Ascending aorta (tissue), 2 donors: ENCODE data around the gene VAV1. TPM values are rescaled to one million over a fixed set of nuclear protein-coding genes. Genes with fewer than 3 reads are reported as not detected.

ENCODE experiments used
- DNase-seq, 2 donors: peaks; one replicate each; pipeline ENCODE4 v3.0.0-alpha.2; 2019; ENCODE audit warnings: low spot score in 2 of 2
- H3K27ac ChIP-seq, 2 donors: fragments of 200-600 bp; sonication (generic); one replicate each; pipeline ENCODE4 v1.5.1; 2016 to 2017; ENCODE audit warnings: mild to moderate bottlenecking in 1 of 2
- H3K27me3 ChIP-seq: fragments of 200-600 bp; sonication (generic); one replicate; pipeline ENCODE4 v1.5.1; 2017
- H3K36me3 ChIP-seq, 2 donors: fragments of 200-600 bp; sonication (generic); one replicate each; pipeline ENCODE4 v1.5.1; 2016
- H3K4me1 ChIP-seq, 2 donors: fragments of 200-600 bp; sonication (generic); one replicate each; pipeline ENCODE4 v1.5.1; 2016 to 2017; ENCODE audit warnings: mild to moderate bottlenecking in 1 of 2
- H3K4me3 ChIP-seq, 2 donors: fragments of 200-600 bp; sonication (generic); one replicate each; pipeline ENCODE4 v1.5.1; 2016 to 2017; ENCODE audit warnings: mild to moderate bottlenecking in 1 of 2
- H3K9me3 ChIP-seq, 2 donors: fragments of 200-600 bp; sonication (generic); one replicate each; pipeline ENCODE4 v1.5.1; 2016
- intact Hi-C: fragments of 100-400 bp; cut with DNase I; formaldehyde crosslinking; loops from one replicate; pipeline ENCODE4 v1.15.1; 2023
- total RNA-seq: library from RNA; depleted of rRNA; stranded (reverse); fragments of >200 nt; gene quantifications from one replicate; pipeline ENCODE4 v1.1.0, GENCODE V29; 2016
- TF ChIP-seq, protein P1 (sequence below), 3 experiments: fragments of 200-600 bp in 2 of 3; fragments of 450-650 bp in 1 of 3; sonication (generic) in 2 of 3; IDR thresholded peaks; one replicate each; pipeline ENCODE4 v1.5.1; 2016 to 2019; ENCODE audit warnings: antibody characterized with exemption in 3 of 3, mild to moderate bottlenecking in 1 of 3, moderate library complexity in 1 of 3

The VAV1 gene
- total RNA-seq, 1 donor from 2014 or later = 4.4 TPM

DNA sequence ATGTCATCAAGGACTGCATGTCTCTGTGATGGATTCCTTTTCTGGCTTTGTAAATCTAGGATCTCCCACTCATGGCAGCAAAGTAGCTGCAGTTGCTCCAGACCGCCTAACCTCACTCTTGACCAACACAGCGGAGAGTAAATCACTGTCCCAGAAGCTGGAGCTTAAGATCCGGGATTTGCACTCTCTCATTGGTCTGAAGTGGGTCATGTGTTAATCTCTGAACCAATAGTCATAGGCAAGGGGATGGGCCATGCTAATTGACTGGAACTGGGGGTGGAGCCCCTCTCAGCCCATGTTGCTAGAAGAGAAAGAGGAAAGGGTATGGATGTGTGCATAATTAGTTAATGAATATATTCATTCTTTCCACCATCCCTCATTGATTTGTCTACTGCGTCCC, 34.0 kb downstream of the VAV1 start:
- TF ChIP-seq, protein P1, sequence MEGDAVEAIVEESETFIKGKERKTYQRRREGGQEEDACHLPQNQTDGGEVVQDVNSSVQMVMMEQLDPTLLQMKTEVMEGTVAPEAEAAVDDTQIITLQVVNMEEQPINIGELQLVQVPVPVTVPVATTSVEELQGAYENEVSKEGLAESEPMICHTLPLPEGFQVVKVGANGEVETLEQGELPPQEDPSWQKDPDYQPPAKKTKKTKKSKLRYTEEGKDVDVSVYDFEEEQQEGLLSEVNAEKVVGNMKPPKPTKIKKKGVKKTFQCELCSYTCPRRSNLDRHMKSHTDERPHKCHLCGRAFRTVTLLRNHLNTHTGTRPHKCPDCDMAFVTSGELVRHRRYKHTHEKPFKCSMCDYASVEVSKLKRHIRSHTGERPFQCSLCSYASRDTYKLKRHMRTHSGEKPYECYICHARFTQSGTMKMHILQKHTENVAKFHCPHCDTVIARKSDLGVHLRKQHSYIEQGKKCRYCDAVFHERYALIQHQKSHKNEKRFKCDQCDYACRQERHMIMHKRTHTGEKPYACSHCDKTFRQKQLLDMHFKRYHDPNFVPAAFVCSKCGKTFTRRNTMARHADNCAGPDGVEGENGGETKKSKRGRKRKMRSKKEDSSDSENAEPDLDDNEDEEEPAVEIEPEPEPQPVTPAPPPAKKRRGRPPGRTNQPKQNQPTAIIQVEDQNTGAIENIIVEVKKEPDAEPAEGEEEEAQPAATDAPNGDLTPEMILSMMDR (IDR thresholded peaks at IDR 0.05) = no peak
- Histone ChIP-seq H3K27me3 (no peaks in the 10 kb centered on the region), H3K36me3 (no peaks in the 10 kb centered on the region), H3K9me3 (no peaks in the 10 kb centered on the region), H3K4me3 (no peak overlapping the region), H3K27ac (no peak overlapping the region), H3K4me1 (peaks cover 0 to 2% of the 10 kb centered on the region in 2 donors)
- intact Hi-C loops = no loop called here
- DNase-seq = no peak

DNA sequence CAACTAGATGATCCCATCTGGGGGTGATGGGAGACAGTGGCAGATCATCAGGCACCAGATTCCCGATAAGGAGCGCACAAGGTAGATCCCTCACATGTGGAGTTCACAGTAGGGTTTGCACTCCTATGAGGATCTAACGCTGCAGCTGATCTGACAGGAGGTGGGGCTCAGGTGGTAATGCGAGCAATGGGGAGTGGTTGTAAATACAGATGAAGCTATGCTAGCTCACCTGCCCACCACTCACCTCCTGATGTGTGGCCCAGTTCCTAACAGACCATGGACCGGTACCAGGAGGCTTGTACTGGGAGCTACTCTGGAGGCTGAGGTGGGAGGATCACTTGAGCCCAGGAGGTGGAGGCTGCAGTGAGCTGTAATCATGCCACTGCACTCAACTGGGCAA, 34.8 kb downstream of the VAV1 start:
- H3K36me3 ChIP-seq = no peaks in the 10 kb centered on the region
- intact Hi-C loops = no loop called here
- no peak overlapping the region for H3K27ac ChIP-seq
- no peak for DNase-seq
- no peak overlapping the region for H3K4me3 ChIP-seq
- H3K9me3 ChIP-seq = no peaks in the 10 kb centered on the region
- TF ChIP-seq, protein P1 (IDR thresholded peaks at IDR 0.05) = no peak
- H3K4me1 ChIP-seq = no peaks in the 10 kb centered on the region
- no peaks in the 10 kb centered on the region for H3K27me3 ChIP-seq

DNA sequence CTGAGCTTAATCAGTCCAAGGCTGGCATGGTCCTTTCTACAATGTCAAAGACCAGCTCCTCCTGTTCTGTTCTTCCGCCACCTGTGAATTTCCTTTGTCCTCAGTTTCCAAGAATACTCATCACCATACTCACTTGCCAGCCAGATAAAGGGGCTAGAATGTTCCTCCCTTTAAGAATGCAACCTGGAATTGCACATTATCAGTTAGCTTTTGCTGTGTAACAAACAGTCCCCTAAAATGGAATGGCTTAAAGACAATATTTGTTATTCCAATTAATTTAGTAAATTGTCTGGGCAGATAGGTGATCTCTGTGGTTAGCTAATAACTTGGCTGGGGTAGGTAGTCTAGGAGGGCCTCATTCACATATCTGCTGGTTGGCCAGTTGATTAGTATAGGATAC, 36.0 kb downstream of the VAV1 start:
- no peak overlapping the region for H3K27ac ChIP-seq
- H3K27me3 ChIP-seq = no peaks in the 10 kb centered on the region
- H3K4me1 ChIP-seq = no peaks in the 10 kb centered on the region
- intact Hi-C loops = no loop called here
- H3K36me3 ChIP-seq = no peaks in the 10 kb centered on the region
- no peaks in the 10 kb centered on the region for H3K9me3 ChIP-seq
- TF ChIP-seq, protein P1 (IDR thresholded peaks at IDR 0.05) = no peak
- no peak overlapping the region for H3K4me3 ChIP-seq
- no peak for DNase-seq

DNA sequence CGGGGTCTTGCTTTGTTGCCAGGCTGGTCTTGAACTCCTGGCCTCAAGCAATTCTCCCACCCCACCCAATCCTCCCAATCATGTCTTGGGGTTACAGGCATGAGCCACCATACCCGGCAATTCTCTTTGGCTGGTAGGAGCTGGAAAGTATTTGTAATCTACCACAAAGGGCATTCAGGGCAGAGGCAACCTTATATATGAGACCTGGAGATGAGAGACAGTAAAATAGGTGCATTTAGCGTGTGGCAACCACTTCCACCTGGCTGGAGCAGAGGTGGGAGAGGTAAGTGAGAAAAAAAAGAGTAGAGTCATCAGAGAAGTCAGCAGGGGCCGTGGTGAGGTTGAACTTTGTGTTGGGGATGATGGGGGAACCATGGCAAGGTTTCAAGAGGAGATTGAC, 36.8 kb downstream of the VAV1 start:
- H3K27ac ChIP-seq = no peak overlapping the region
- no peak overlapping the region for H3K4me3 ChIP-seq
- no peaks in the 10 kb centered on the region for H3K4me1 ChIP-seq
- TF ChIP-seq, protein P1 (IDR thresholded peaks at IDR 0.05) = no peak
- no peaks in the 10 kb centered on the region for H3K36me3 ChIP-seq
- intact Hi-C loops = no loop called here
- no peak for DNase-seq
- no peaks in the 10 kb centered on the region for H3K27me3 ChIP-seq
- no peaks in the 10 kb centered on the region for H3K9me3 ChIP-seq

DNA sequence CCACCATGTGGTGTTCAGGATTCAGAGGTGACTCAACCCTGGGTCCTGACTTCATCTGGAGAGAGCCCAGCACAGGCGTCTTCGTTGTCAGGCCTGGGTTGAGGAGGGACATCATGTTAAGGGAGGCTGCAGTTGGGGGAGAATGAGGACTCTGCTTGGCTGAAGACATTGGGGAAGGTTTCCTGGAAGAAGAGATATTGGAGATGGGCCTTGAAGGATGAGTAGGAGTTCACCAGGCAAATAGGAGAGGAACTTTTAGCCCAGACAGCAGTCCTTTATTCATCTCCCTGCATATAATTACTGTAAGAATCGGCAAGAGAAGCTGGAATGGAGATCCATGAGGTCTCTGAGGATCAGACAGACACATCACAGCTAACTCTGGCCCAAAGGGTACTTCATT, 38.9 kb downstream of the VAV1 start:
- no peak overlapping the region for H3K4me3 ChIP-seq
- H3K27ac ChIP-seq = no peak overlapping the region
- no peaks in the 10 kb centered on the region for H3K27me3 ChIP-seq
- TF ChIP-seq, protein P1 (IDR thresholded peaks at IDR 0.05) = no peak
- no peak for DNase-seq
- intact Hi-C loops = no loop called here
- H3K9me3 ChIP-seq = no peaks in the 10 kb centered on the region
- H3K36me3 ChIP-seq = no peaks in the 10 kb centered on the region
- no peaks in the 10 kb centered on the region for H3K4me1 ChIP-seq

DNA sequence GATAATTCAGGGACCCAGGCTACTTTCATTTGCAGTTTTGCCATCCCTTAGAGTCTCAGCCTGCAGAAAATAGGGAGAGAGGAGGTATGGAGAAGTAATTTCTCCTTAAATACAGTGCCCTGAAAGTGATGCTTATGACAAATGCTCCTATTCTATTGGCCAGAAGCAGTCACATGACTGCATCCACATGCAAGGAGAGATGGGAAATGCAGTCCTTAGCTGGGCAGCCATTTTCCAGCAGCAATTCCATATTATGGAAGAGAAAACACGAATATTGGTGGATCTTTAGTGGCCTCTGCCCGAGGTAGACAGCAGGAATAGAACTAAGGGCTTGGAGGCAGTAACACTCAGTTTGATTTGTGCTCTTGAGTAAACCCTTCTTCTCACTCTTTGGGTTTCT, 39.4 kb downstream of the VAV1 start:
- intact Hi-C loops = no loop called here
- H3K9me3 ChIP-seq = no peaks in the 10 kb centered on the region
- DNase-seq = no peak
- no peaks in the 10 kb centered on the region for H3K36me3 ChIP-seq
- H3K27me3 ChIP-seq = no peaks in the 10 kb centered on the region
- TF ChIP-seq, protein P1 (IDR thresholded peaks at IDR 0.05) = no peak
- H3K4me1 ChIP-seq = no peaks in the 10 kb centered on the region
- H3K27ac ChIP-seq = no peak overlapping the region
- no peak overlapping the region for H3K4me3 ChIP-seq
